Testis (tissue), 3 donors: ENCODE data around the gene CREB3L1. TPM values are rescaled to one million over a fixed set of nuclear protein-coding genes. Genes with fewer than 3 reads are reported as not detected.

Source experiments
- DNase-seq: peaks from one replicate; pipeline ENCODE4 v3.0.0-alpha.2; 2019
- H3K27ac ChIP-seq, 2 donors: fragments of 200-600 bp; sonication (generic); one replicate each; pipeline ENCODE4 v1.5.1; 2019
- H3K27me3 ChIP-seq: fragments of 200-600 bp; sonication (generic); one replicate; pipeline ENCODE4 v1.5.1; 2019
- H3K36me3 ChIP-seq: fragments of 200-600 bp; sonication (generic); one replicate; pipeline ENCODE4 v1.5.1; 2017; ENCODE audit warnings: low read depth; ENCODE audit errors: missing control alignments
- H3K4me1 ChIP-seq: fragments of 200-600 bp; sonication (generic); one replicate; pipeline ENCODE4 v1.5.1; 2019
- H3K4me3 ChIP-seq, 2 donors: fragments of 200-600 bp; sonication (generic); one replicate each; pipeline ENCODE4 v1.5.1; 2017 to 2019
- H3K9me3 ChIP-seq: fragments of 200-600 bp; sonication (generic); one replicate; pipeline ENCODE4 v1.5.1; 2017
- POLR2A ChIP-seq: fragments of 450-650 bp; IDR thresholded peaks from one replicate; pipeline ENCODE4 v1.6.1; 2017; ENCODE audit warnings: antibody characterized with exemption, mild to moderate bottlenecking, moderate library complexity
- WGBS, 2 donors: methylation state at CpG; one replicate each; pipeline ENCODE4 v1.1.5; 2018; 5-methylcytosine and 5-hydroxymethylcytosine counted together
- intact Hi-C: fragments of 100-400 bp; cut with DNase I; formaldehyde crosslinking; loops from one replicate; pipeline ENCODE4 v1.15.1; 2023; ENCODE audit warnings: low total_unique reads
- polyA plus RNA-seq: library from polyadenylated mRNA; stranded (reverse); fragments of 350-450 nt; fragmentation: Illumina TruSeq; extraction: RNeasy Lipid Tissue Mini Kit (QIAGEN cat#74804); gene quantifications from one replicate; pipeline ENCODE4 v1.2.3, GENCODE V29; 2014; ENCODE audit warnings: low read depth, low replicate concordance; ENCODE audit not compliant: insufficient read depth
- total RNA-seq, 2 donors: library from RNA; depleted of rRNA; stranded (reverse); fragments of >200 nt; gene quantifications; one replicate each; pipeline ENCODE4 v1.2.3, GENCODE V29; 2016
- TF ChIP-seq, protein P1 (sequence below), 3 experiments: fragments of 450-650 bp in 2 of 3; fragments of 200-600 bp in 1 of 3; sonication (generic) in 1 of 3; IDR thresholded peaks; one replicate each; pipeline ENCODE4 v1.5.1; 2016 to 2019; ENCODE audit warnings: antibody characterized with exemption in 3 of 3, mild to moderate bottlenecking in 2 of 3, moderate library complexity in 1 of 3

CREB3L1 gene
- total and polyA plus RNA-seq, 3 donors from 2014 or later = 5.2 to 19.2 (median 8.1) TPM

GRCh38 chr11:46293641-46294103 lies 16.2 kb downstream of the CREB3L1 start:
- WGBS, 2 donors = 87% methylated on average over 8 to 9 of the region's 9 CpGs
- peak overlapping the region in 1 of 2 donors; percentile 62 for H3K27ac ChIP-seq
- H3K4me3 ChIP-seq = no peak overlapping the region
- peak; percentile 36 for DNase-seq
- H3K4me1 ChIP-seq = peaks cover 54% of the 10 kb centered on the region
- no peaks in the 10 kb centered on the region for H3K9me3 ChIP-seq
- no peaks in the 10 kb centered on the region for H3K27me3 ChIP-seq
- no peak for TF ChIP-seq POLR2A
- TF ChIP-seq, protein P1, sequence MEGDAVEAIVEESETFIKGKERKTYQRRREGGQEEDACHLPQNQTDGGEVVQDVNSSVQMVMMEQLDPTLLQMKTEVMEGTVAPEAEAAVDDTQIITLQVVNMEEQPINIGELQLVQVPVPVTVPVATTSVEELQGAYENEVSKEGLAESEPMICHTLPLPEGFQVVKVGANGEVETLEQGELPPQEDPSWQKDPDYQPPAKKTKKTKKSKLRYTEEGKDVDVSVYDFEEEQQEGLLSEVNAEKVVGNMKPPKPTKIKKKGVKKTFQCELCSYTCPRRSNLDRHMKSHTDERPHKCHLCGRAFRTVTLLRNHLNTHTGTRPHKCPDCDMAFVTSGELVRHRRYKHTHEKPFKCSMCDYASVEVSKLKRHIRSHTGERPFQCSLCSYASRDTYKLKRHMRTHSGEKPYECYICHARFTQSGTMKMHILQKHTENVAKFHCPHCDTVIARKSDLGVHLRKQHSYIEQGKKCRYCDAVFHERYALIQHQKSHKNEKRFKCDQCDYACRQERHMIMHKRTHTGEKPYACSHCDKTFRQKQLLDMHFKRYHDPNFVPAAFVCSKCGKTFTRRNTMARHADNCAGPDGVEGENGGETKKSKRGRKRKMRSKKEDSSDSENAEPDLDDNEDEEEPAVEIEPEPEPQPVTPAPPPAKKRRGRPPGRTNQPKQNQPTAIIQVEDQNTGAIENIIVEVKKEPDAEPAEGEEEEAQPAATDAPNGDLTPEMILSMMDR (IDR thresholded peaks at IDR 0.05) = no peak
- intact Hi-C loops = no loop called here
- H3K36me3 ChIP-seq = no peaks in the 10 kb centered on the region

GRCh38 chr11:46294365-46295309 lies 17.2 kb downstream of the CREB3L1 start:
- peak overlapping the region; percentile 32 to 44 for H3K4me3 ChIP-seq
- H3K4me1 ChIP-seq = peaks cover 49% of the 10 kb centered on the region
- peak; percentile 55 for DNase-seq
- WGBS, 2 donors = 18 to 24% methylated on average over 18 to 24 of the region's 24 CpGs
- peak overlapping the region; percentile 44 to 62 for H3K27ac ChIP-seq
- TF ChIP-seq, protein P1 (IDR thresholded peaks at IDR 0.05) = no peak
- no peak for TF ChIP-seq POLR2A
- no peaks in the 10 kb centered on the region for H3K36me3 ChIP-seq
- H3K27me3 ChIP-seq = no peaks in the 10 kb centered on the region
- intact Hi-C loops = loop anchor here (5.0 kb wide), 1 partner anchor 52 kb away; no protein-coding TSS in a partner anchor
- H3K9me3 ChIP-seq = no peaks in the 10 kb centered on the region

DNA sequence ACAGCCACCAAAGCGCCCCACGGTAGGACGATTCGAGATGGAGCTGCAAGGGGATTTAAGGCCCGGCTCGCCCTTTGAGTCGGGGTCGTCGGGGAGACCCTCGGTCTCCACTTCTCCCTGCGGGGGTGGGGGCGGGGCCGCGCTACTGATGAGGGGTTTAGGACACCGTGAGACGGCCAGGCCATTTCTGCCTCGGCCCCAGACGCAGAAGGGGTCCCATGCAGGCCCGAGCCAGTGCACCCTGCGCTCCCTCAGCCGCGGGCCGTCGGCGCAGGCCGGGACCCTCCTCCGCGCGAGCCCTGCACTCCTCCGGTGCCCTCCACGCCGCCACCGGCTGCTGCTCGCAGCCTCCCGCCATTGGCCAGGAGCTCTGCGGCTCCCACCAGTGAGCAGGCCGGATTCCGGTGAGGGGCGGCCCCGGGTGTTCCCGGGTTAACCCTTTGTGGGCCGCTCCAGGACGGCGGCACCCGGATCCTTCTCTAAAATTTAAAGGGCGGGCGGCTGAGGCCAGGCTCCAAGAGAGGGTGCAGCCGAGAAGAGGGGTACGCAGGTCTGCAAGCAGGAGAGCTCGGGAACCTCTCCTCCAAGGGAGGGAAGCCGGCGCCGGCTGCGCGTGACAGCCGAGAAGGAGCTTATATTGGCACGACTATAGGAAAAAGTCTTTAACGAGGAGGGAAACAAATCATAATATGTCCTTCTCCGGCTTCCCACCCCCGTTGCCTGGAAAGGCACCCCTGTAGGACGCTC lies 18.0 kb downstream of the CREB3L1 start:
- peaks cover 42% of the 10 kb centered on the region for H3K4me1 ChIP-seq

GRCh38 chr11:46296059-46296527 lies 18.6 kb downstream of the CREB3L1 start:
- DNase-seq = no peak
- intact Hi-C loops = loop anchor here (5.0 kb wide), 1 partner anchor 54 kb away; no protein-coding TSS in a partner anchor
- no peaks in the 10 kb centered on the region for H3K36me3 ChIP-seq
- H3K4me1 ChIP-seq = peaks cover 37% of the 10 kb centered on the region
- WGBS, 2 donors = 6% methylated on average over 13 to 18 of the region's 18 CpGs
- peak overlapping the region in 1 of 2 donors; percentile 62 for H3K27ac ChIP-seq
- no peaks in the 10 kb centered on the region for H3K9me3 ChIP-seq
- H3K4me3 ChIP-seq = peak overlapping the region; percentile 32 to 44
- TF ChIP-seq, protein P1 (IDR thresholded peaks at IDR 0.05) = no peak
- no peak for TF ChIP-seq POLR2A
- no peaks in the 10 kb centered on the region for H3K27me3 ChIP-seq

More for the DNA sequence above, 18.0 kb downstream of the CREB3L1 start:
- no peak for TF ChIP-seq POLR2A
- TF ChIP-seq, protein P1 (IDR thresholded peaks at IDR 0.05) = no peak
- H3K36me3 ChIP-seq = no peaks in the 10 kb centered on the region
- peak; percentile 85 for DNase-seq
- H3K4me3 ChIP-seq = peak overlapping the region; percentile 32 to 44
- peak overlapping the region in 1 of 2 donors; percentile 62 for H3K27ac ChIP-seq
- no peaks in the 10 kb centered on the region for H3K27me3 ChIP-seq
- H3K9me3 ChIP-seq = no peaks in the 10 kb centered on the region
- intact Hi-C loops = loop anchor here (5.0 kb wide), 1 partner anchor 53 kb away; no protein-coding TSS in a partner anchor
- WGBS, 2 donors = 0 to 2% methylated on average over 31 to 57 of the region's 61 CpGs
